Lower leg skin (tissue), 4 donors: ENCODE data around the gene SPINK2. TPM values are rescaled to one million over a fixed set of nuclear protein-coding genes. Genes with fewer than 3 reads are reported as not detected.

Source experiments
- DNase-seq, 2 donors: peaks; one replicate each; pipeline ENCODE4 v3.0.0-alpha.2; 2019; ENCODE audit warnings: low spot score in 2 of 2
- H3K4me3 ChIP-seq: fragments of 200-600 bp; sonication (generic); 2 replicates; pipeline ENCODE4 v1.5.1; 2017; ENCODE audit warnings: mild to moderate bottlenecking, low read depth; ENCODE audit not compliant: poor library complexity, severe bottlenecking
- POLR2A ChIP-seq, 2 donors: fragments of 450-650 bp; IDR thresholded peaks; one replicate each; pipeline ENCODE4 v1.6.1; 2016 to 2017; ENCODE audit warnings: antibody characterized with exemption in 2 of 2, mild to moderate bottlenecking in 1 of 2, moderate library complexity in 1 of 2
- WGBS, 2 donors: methylation state at CpG; one replicate each; pipeline ENCODE4 v1.1.5; 2018; 5-methylcytosine and 5-hydroxymethylcytosine counted together
- intact Hi-C: fragments of 100-400 bp; cut with DNase I; formaldehyde crosslinking; loops from one replicate; pipeline ENCODE4 v1.15.0; 2023; ENCODE audit warnings: low total_unique reads
- total RNA-seq, 4 donors: library from RNA; depleted of rRNA; stranded (reverse); fragments of >200 nt; gene quantifications; one replicate each; pipeline ENCODE4 v1.1.0, GENCODE V29; 2016
- TF ChIP-seq, protein P1 (sequence below), 3 donors: fragments of 450-650 bp; IDR thresholded peaks; one replicate each; pipeline ENCODE4 v1.5.1; 2016; ENCODE audit warnings: antibody characterized with exemption in 3 of 3, mild to moderate bottlenecking in 3 of 3, moderate library complexity in 2 of 3

The SPINK2 gene
- total RNA-seq, 4 donors from 2014 or later = not detected

- intact Hi-C loops = no loop called here
- TF ChIP-seq, protein P1, sequence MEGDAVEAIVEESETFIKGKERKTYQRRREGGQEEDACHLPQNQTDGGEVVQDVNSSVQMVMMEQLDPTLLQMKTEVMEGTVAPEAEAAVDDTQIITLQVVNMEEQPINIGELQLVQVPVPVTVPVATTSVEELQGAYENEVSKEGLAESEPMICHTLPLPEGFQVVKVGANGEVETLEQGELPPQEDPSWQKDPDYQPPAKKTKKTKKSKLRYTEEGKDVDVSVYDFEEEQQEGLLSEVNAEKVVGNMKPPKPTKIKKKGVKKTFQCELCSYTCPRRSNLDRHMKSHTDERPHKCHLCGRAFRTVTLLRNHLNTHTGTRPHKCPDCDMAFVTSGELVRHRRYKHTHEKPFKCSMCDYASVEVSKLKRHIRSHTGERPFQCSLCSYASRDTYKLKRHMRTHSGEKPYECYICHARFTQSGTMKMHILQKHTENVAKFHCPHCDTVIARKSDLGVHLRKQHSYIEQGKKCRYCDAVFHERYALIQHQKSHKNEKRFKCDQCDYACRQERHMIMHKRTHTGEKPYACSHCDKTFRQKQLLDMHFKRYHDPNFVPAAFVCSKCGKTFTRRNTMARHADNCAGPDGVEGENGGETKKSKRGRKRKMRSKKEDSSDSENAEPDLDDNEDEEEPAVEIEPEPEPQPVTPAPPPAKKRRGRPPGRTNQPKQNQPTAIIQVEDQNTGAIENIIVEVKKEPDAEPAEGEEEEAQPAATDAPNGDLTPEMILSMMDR (IDR thresholded peaks at IDR 0.05) = no peak
- TF ChIP-seq POLR2A (IDR thresholded peaks at IDR 0.05) = no peak
- DNase-seq = no peak
- 74 to 78% methylated on average over 6 of the region's 6 CpGs for WGBS, 2 donors
- no peak overlapping the region for H3K4me3 ChIP-seq
Observed at GRCh38 chr4:56787380-56787779, 34.1 kb downstream of the SPINK2 start.

DNA sequence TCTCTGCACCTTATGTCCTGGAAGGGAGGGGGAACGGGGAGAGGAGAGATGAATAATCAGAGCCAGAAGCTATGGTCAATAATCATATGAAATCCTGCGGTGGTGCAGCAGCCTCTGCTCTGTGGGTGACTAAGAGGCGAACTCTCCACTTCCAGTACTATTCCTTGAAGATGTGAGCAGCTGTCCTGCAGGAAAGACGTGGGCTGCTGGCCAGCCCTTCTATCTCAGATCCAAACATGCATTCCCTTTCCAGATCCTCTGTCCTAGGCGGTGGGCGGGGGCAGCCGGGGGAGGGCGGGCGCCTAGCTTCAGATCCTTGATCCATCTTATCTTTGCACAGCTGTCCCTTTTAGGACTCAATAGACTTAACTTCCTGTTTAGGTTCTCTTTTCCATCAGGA lies 34.5 kb downstream of the SPINK2 start:
- TF ChIP-seq, protein P1 (IDR thresholded peaks at IDR 0.05) = no peak
- TF ChIP-seq POLR2A (IDR thresholded peaks at IDR 0.05) = no peak
- WGBS, 2 donors = 17 to 22% methylated on average over 9 of the region's 9 CpGs
- intact Hi-C loops = no loop called here
- no peak overlapping the region for H3K4me3 ChIP-seq
- no peak for DNase-seq

GRCh38 chr4:56783986-56784385 lies 37.5 kb downstream of the SPINK2 start:
- H3K4me3 ChIP-seq = no peak overlapping the region
- no peak for DNase-seq
- intact Hi-C loops = no loop called here
- TF ChIP-seq, protein P1 (IDR thresholded peaks at IDR 0.05) = no peak
- no peak for TF ChIP-seq POLR2A (IDR thresholded peaks at IDR 0.05)
- WGBS, 2 donors = 41 to 45% methylated on average over 5 of the region's 5 CpGs

DNA sequence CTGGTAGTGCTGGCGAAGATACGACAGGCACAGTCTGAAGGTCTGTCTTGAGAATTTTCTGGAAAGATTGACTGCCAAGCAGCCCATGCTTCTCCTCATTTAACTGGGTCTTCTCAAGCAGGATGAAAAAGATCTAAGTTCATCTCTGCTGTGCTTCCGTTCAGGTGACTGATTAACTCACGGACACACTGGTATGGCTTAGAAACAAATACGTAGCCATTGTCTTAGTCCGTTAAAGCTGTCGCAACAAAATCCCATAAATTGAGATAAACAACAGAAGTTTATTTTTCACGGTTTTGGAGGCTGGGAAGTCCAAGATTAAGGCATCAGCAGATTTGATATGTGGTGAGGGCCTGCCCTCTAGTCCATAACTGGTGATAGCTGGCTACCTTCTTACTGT lies 39.5 kb downstream of the SPINK2 start:
- no peak for DNase-seq
- intact Hi-C loops = no loop called here
- H3K4me3 ChIP-seq = no peak overlapping the region
- TF ChIP-seq POLR2A (IDR thresholded peaks at IDR 0.05) = no peak
- TF ChIP-seq, protein P1 (IDR thresholded peaks at IDR 0.05) = no peak
- 94 to 95% methylated on average over 8 of the region's 8 CpGs for WGBS, 2 donors

GRCh38 chr4:56773346-56773745 lies 48.2 kb downstream of the SPINK2 start:
- 100% methylated on average over 1 of the region's 1 CpG for WGBS, 2 donors
- no peak overlapping the region for H3K4me3 ChIP-seq
- DNase-seq = no peak
- TF ChIP-seq, protein P1 (IDR thresholded peaks at IDR 0.05) = no peak
- TF ChIP-seq POLR2A (IDR thresholded peaks at IDR 0.05) = no peak
- intact Hi-C loops = no loop called here

DNA sequence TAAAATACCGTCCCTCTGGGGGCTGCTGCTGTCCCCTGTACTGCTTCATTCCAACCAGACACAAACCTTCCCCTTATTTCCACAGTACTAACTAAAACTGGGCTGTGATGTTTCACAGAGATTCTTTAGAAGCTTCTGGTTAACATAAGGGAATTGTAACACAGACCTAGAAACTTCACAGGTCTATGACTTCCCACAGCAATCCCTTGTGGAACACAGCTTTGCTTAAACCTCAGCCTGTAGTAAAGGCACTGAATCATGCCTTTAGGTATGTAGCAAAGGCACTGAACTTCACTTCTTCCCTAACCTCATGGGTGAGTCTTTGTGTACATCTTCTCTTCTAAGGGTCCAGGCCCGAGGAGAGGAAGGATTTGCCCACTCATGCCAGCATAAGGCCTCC lies 49.4 kb downstream of the SPINK2 start:
- H3K4me3 ChIP-seq = no peak overlapping the region
- intact Hi-C loops = no loop called here
- whole genome bisulfite sequencing, 2 donors = 79 to 87% methylated on average over 2 of the region's 2 CpGs

More for the DNA sequence above, 49.4 kb downstream of the SPINK2 start:
- no peak for TF ChIP-seq POLR2A (IDR thresholded peaks at IDR 0.05)
- TF ChIP-seq, protein P1 (IDR thresholded peaks at IDR 0.05) = no peak
- DNase-seq = no peak
